ENCODE results near the gene PRRT1B. TPM values are rescaled to one million over a fixed set of nuclear protein-coding genes. Genes with fewer than 3 reads are reported as not detected.

PRRT1B gene
- total and polyA plus RNA-seq, 2 experiments from 2014 or later = 0.24 TPM; not detected in 1

DNA sequence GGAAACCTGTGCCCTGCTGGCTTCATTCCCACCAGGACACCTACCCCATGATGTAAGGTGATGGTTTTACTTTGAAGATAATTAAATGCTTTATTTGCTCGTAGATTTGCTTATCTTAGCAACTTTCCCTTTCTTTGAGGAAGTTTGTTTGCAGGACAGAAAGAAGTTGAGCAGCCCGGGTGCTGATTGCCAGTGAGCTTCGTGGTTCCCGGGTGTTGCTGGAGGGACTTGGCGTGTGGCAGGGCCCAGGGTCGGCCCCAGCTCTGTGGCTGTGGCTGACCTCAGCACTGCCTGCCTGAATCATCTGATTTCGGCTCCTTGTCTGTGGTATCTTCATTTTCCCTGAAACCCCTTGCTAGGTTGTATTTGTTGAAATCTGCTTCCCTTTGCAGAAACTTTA, 33.9 kb upstream of the PRRT1B start (continued):
- TF ChIP-seq ZNF114 (CRISPR knock-in tag; IDR thresholded peaks at IDR 0.05) = no peak
- TF ChIP-seq EZH2 (IDR thresholded peaks at IDR 0.05; ENCODE audit: low read depth, unreplicated experiment) = no peak
- TF ChIP-seq, protein P1, sequence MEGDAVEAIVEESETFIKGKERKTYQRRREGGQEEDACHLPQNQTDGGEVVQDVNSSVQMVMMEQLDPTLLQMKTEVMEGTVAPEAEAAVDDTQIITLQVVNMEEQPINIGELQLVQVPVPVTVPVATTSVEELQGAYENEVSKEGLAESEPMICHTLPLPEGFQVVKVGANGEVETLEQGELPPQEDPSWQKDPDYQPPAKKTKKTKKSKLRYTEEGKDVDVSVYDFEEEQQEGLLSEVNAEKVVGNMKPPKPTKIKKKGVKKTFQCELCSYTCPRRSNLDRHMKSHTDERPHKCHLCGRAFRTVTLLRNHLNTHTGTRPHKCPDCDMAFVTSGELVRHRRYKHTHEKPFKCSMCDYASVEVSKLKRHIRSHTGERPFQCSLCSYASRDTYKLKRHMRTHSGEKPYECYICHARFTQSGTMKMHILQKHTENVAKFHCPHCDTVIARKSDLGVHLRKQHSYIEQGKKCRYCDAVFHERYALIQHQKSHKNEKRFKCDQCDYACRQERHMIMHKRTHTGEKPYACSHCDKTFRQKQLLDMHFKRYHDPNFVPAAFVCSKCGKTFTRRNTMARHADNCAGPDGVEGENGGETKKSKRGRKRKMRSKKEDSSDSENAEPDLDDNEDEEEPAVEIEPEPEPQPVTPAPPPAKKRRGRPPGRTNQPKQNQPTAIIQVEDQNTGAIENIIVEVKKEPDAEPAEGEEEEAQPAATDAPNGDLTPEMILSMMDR (conservative IDR thresholded peaks at IDR 0.05; ENCODE audit: low read depth in 2 of 2) = no peak
- TF ChIP-seq, protein P2, sequence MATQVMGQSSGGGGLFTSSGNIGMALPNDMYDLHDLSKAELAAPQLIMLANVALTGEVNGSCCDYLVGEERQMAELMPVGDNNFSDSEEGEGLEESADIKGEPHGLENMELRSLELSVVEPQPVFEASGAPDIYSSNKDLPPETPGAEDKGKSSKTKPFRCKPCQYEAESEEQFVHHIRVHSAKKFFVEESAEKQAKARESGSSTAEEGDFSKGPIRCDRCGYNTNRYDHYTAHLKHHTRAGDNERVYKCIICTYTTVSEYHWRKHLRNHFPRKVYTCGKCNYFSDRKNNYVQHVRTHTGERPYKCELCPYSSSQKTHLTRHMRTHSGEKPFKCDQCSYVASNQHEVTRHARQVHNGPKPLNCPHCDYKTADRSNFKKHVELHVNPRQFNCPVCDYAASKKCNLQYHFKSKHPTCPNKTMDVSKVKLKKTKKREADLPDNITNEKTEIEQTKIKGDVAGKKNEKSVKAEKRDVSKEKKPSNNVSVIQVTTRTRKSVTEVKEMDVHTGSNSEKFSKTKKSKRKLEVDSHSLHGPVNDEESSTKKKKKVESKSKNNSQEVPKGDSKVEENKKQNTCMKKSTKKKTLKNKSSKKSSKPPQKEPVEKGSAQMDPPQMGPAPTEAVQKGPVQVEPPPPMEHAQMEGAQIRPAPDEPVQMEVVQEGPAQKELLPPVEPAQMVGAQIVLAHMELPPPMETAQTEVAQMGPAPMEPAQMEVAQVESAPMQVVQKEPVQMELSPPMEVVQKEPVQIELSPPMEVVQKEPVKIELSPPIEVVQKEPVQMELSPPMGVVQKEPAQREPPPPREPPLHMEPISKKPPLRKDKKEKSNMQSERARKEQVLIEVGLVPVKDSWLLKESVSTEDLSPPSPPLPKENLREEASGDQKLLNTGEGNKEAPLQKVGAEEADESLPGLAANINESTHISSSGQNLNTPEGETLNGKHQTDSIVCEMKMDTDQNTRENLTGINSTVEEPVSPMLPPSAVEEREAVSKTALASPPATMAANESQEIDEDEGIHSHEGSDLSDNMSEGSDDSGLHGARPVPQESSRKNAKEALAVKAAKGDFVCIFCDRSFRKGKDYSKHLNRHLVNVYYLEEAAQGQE (IDR thresholded peaks at IDR 0.05; ENCODE audit: unreplicated experiment) = no peak
- TF ChIP-seq, protein P3, sequence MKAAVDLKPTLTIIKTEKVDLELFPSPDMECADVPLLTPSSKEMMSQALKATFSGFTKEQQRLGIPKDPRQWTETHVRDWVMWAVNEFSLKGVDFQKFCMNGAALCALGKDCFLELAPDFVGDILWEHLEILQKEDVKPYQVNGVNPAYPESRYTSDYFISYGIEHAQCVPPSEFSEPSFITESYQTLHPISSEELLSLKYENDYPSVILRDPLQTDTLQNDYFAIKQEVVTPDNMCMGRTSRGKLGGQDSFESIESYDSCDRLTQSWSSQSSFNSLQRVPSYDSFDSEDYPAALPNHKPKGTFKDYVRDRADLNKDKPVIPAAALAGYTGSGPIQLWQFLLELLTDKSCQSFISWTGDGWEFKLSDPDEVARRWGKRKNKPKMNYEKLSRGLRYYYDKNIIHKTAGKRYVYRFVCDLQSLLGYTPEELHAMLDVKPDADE (IDR thresholded peaks at IDR 0.05) = no peak

DNA sequence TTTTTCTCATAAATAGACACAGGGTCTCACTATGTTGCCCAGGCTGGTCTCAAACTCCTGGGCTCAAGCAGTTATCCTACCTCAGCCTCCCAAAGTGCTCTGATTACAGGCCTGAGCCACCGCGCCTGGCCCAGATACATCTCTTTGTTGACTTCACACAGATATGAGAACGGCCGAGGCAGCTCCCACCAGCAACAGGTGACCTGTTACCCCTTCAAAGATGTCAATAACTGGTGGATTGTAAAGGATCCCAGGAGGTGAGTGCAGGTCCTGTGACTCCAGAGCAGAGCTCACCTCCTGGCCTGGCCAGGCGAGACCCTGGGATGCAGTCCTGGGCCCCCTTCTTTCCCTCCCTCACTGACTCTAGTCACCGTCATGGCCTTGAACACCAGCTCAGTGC, 33.4 kb upstream of the PRRT1B start:
- no peak overlapping the region for H3K27ac ChIP-seq (ENCODE audit: low read depth)
- ATAC-seq = no peak
- no peak for TF ChIP-seq EZH2 (IDR thresholded peaks at IDR 0.05; ENCODE audit: low read depth, unreplicated experiment)
- TF ChIP-seq, protein P3 (IDR thresholded peaks at IDR 0.05) = no peak
- TF ChIP-seq ZNF114 (CRISPR knock-in tag; IDR thresholded peaks at IDR 0.05) = no peak
- no peak for TF ChIP-seq JUNB (IDR thresholded peaks at IDR 0.05; ENCODE audit: unreplicated experiment)
- TF ChIP-seq CREB1 (CRISPR knock-in tag; IDR thresholded peaks at IDR 0.05; ENCODE audit: low read depth) = no peak
- no peak for TF ChIP-seq EZH2phosphoT487 (IDR thresholded peaks at IDR 0.05; ENCODE audit: unreplicated experiment)
- TF ChIP-seq, protein P2 (IDR thresholded peaks at IDR 0.05; ENCODE audit: unreplicated experiment) = no peak
- TF ChIP-seq, protein P1 (conservative IDR thresholded peaks at IDR 0.05; ENCODE audit: low read depth in 2 of 2) = no peak
- TF ChIP-seq STAT1 (IDR thresholded peaks at IDR 0.05; ENCODE audit: unreplicated experiment) = no peak

More for the DNA sequence above, 33.4 kb upstream of the PRRT1B start:
- no peaks in the 10 kb centered on the region for H3K79me2 ChIP-seq (replicated peaks; ENCODE audit: insufficient read depth)
- no peaks in the 10 kb centered on the region for H3K4me1 ChIP-seq (ENCODE audit: insufficient read depth)
- no peaks in the 10 kb centered on the region for H3K9me2 ChIP-seq (ENCODE audit: insufficient read depth)
- no peaks in the 10 kb centered on the region for H3K27me3 ChIP-seq (ENCODE audit: insufficient read depth)
- no peak overlapping the region for H3K4me2 ChIP-seq
- H3K4me1 Mint-ChIP-seq = no peaks in the 10 kb centered on the region
- H3K9me3 Mint-ChIP-seq = no peaks in the 10 kb centered on the region
- H3K4me3 ChIP-seq = no peak overlapping the region
- H3K27ac Mint-ChIP-seq = no peak overlapping the region
- H3K36me3 ChIP-seq (ENCODE audit: insufficient read depth) = peaks cover 14% of the 10 kb centered on the region
- H4K20me1 ChIP-seq (replicated peaks; ENCODE audit: insufficient read depth) = no peaks in the 10 kb centered on the region
- peaks cover 6% of the 10 kb centered on the region for H3K27me3 Mint-ChIP-seq (ENCODE audit: insufficient read depth, low read depth, poor library complexity)
- peaks cover 40% of the 10 kb centered on the region for H3K36me3 Mint-ChIP-seq (ENCODE audit: low read depth)
- no peak for DNase-seq (ENCODE audit: low spot score)
- H3F3A ChIP-seq (replicated peaks; ENCODE audit: low read depth) = peaks cover 7% of the 10 kb centered on the region
- no peak overlapping the region for H2AFZ ChIP-seq
- no peak overlapping the region for H3K4me3 Mint-ChIP-seq

Measured in GM23338 (cell line).